ENCODE measurements around the gene TRIM24. TPM values are rescaled to one million over a fixed set of nuclear protein-coding genes. Genes with fewer than 3 reads are reported as not detected.

TRIM24 gene
- total RNA-seq, 2 experiments from 2014 or later: 14.1 to 16.0 TPM

DNA sequence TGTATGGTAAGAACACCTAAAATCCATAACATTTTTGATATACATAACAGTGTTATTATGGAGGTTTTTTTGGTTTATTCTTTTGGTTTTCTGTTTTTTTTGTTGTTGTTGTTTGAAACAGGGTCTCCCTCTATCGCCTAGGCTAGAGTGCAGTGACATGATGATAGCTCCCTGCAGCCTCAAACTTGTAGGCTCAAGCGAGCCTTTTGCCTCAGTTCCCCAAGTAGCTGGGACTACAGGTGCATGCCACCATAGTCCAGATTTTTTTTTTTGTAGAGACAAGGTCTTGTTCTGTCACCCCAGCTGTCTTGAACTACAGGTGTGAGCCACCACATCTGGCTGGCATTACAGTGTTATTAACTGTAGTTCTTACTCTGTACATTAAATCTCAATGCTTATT is 83.7 kb downstream of the TRIM24 start:
- DNase-seq (no peak), ATAC-seq (ENCODE audit: poor library complexity) (no peak)
- no peak overlapping the region for H3K4me3 Mint-ChIP-seq
- intact Hi-C loops (cut with DNase I, micrococcal nuclease): no loop called here
- no peak overlapping the region for H3K27ac ChIP-seq (ENCODE audit: low read depth in 1 of 2, low read length in 2 of 2)
- peaks cover 7% of the 10 kb centered on the region for H3K4me1 Mint-ChIP-seq (ENCODE audit: low read depth)
- no peak for TF ChIP-seq CTCF (IDR thresholded peaks at IDR 0.05)
- ChIA-PET POLR2A (no interaction called here), CTCF (no interaction called here)
- H3K27me3 ChIP-seq (ENCODE audit: control insufficient read depth in 1 of 2, insufficient read depth in 2 of 2, low read length in 2 of 2): no peaks in the 10 kb centered on the region
- no peak overlapping the region for H3K4me3 ChIP-seq (ENCODE audit: low read length)
- H3K36me3 Mint-ChIP-seq (ENCODE audit: low read depth): peaks cover 91% of the 10 kb centered on the region
- H3K36me3 ChIP-seq (ENCODE audit: insufficient read depth, low read length): peaks cover 50% of the 10 kb centered on the region
- H3K27ac Mint-ChIP-seq: no peak overlapping the region
- no peaks in the 10 kb centered on the region for H3K4me1 ChIP-seq (ENCODE audit: insufficient read depth, low read length)
- no peaks in the 10 kb centered on the region for H3K27me3 Mint-ChIP-seq
- no peaks in the 10 kb centered on the region for H3K9me3 ChIP-seq (ENCODE audit: control insufficient read depth in 1 of 2, insufficient read depth in 1 of 2, low read length in 2 of 2)
- peaks cover 11% of the 10 kb centered on the region for H3K9me3 Mint-ChIP-seq

GRCh38 chr7:138545123-138545522 is 85.1 kb downstream of the TRIM24 start:
- no peak for TF ChIP-seq CTCF (IDR thresholded peaks at IDR 0.05)
- intact Hi-C loops (cut with DNase I, micrococcal nuclease): no loop called here
- peaks cover 15% of the 10 kb centered on the region for H3K9me3 Mint-ChIP-seq
- Histone ChIP-seq H3K27me3 (ENCODE audit: control insufficient read depth in 1 of 2, insufficient read depth in 2 of 2, low read length in 2 of 2) (no peaks in the 10 kb centered on the region), H3K4me3 (ENCODE audit: low read length) (no peak overlapping the region), H3K4me1 (ENCODE audit: insufficient read depth, low read length) (no peaks in the 10 kb centered on the region), H3K36me3 (ENCODE audit: insufficient read depth, low read length) (peaks cover 47% of the 10 kb centered on the region), H3K27ac (ENCODE audit: low read depth in 1 of 2, low read length in 2 of 2) (no peak overlapping the region), H3K9me3 (ENCODE audit: control insufficient read depth in 1 of 2, insufficient read depth in 1 of 2, low read length in 2 of 2) (no peaks in the 10 kb centered on the region)
- H3K4me1 Mint-ChIP-seq (ENCODE audit: low read depth): peaks cover 7% of the 10 kb centered on the region
- H3K36me3 Mint-ChIP-seq (ENCODE audit: low read depth): peaks cover 91% of the 10 kb centered on the region
- CTCF ChIA-PET: no interaction called here
- DNase-seq: no peak
- H3K27me3 Mint-ChIP-seq: no peaks in the 10 kb centered on the region
- POLR2A ChIA-PET: no interaction called here
- no peak overlapping the region for H3K4me3 Mint-ChIP-seq
- no peak overlapping the region for H3K27ac Mint-ChIP-seq
- no peak for ATAC-seq (ENCODE audit: poor library complexity)

DNA sequence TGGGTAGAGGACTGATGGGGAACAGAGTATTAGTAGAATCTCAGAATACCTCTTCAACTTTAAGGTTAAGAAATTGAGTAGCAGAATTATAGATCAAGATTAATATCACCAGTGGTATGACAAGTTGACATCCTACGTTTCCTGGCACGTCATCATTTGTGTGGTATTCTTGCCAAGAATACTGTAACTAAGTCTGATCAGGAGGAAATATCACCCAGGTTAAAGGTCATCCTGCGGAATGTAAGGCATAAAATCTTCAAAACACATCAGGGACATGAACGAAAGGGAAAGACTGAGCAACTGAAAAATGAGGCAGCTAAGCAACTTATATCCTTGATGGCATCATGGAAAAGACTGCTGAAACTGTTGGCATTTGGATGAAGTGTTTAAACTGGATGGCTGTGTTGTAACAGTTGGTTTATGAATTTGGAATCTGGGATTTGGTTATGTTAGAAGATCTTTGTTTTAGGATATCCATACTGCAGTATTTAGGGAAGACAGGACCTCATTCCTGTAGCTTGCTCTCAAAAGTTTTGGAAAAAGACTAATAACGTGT is 86.1 kb downstream of the TRIM24 start:
- intact Hi-C loops (cut with DNase I, micrococcal nuclease): no loop called here
- H3K9me3 Mint-ChIP-seq: peaks cover 18% of the 10 kb centered on the region
- no peak for DNase-seq
- Histone ChIP-seq H3K27ac (ENCODE audit: low read depth in 1 of 2, low read length in 2 of 2) (no peak overlapping the region), H3K9me3 (ENCODE audit: control insufficient read depth in 1 of 2, insufficient read depth in 1 of 2, low read length in 2 of 2) (no peaks in the 10 kb centered on the region), H3K36me3 (ENCODE audit: insufficient read depth, low read length) (peaks cover 46% of the 10 kb centered on the region), H3K4me1 (ENCODE audit: insufficient read depth, low read length) (no peaks in the 10 kb centered on the region), H3K4me3 (ENCODE audit: low read length) (no peak overlapping the region), H3K27me3 (ENCODE audit: control insufficient read depth in 1 of 2, insufficient read depth in 2 of 2, low read length in 2 of 2) (no peaks in the 10 kb centered on the region)
- no peak for TF ChIP-seq CTCF (IDR thresholded peaks at IDR 0.05)
- POLR2A ChIA-PET: no interaction called here
- peaks cover 7% of the 10 kb centered on the region for H3K4me1 Mint-ChIP-seq (ENCODE audit: low read depth)
- H3K36me3 Mint-ChIP-seq (ENCODE audit: low read depth): peaks cover 91% of the 10 kb centered on the region
- no peak for ATAC-seq (ENCODE audit: poor library complexity)
- no peak overlapping the region for H3K4me3 Mint-ChIP-seq
- H3K27ac Mint-ChIP-seq: no peak overlapping the region
- no peaks in the 10 kb centered on the region for H3K27me3 Mint-ChIP-seq
- CTCF ChIA-PET: no interaction called here
